Fibroblast of lung (primary cell): ENCODE results near the gene KMT2B. TPM values are rescaled to one million over a fixed set of nuclear protein-coding genes. Genes with fewer than 3 reads are reported as not detected.

Source experiments
- DNase-seq, 2 donors: peaks; one replicate each; pipeline versions ENCODE4 v3.0.0 to v3.0.0-alpha.2; 2010; ENCODE audit warnings: low read depth in 2 of 2
- H2AFZ ChIP-seq: 2 replicates; pipeline ENCODE4 v1.5.1; 2012; ENCODE audit warnings: low read length, control low read depth, inconsistent platforms
- H3K27ac ChIP-seq: 2 replicates; pipeline ENCODE4 v1.5.1; 2011; ENCODE audit warnings: low read length, control low read depth; ENCODE audit not compliant: insufficient read depth
- H3K27me3 ChIP-seq: 2 replicates; pipeline ENCODE4 v1.5.1; 2011; ENCODE audit warnings: mild to moderate bottlenecking, low read length; ENCODE audit not compliant: control insufficient read depth, insufficient read depth
- H3K36me3 ChIP-seq: 2 replicates; pipeline ENCODE4 v1.5.1; 2011; ENCODE audit warnings: low read length; ENCODE audit not compliant: control insufficient read depth, insufficient read depth
- H3K4me1 ChIP-seq: 2 replicates; pipeline ENCODE4 v1.5.1; 2011; ENCODE audit warnings: low read length; ENCODE audit not compliant: control insufficient read depth, insufficient read depth; ENCODE audit errors: extremely low read depth
- H3K4me2 ChIP-seq: 2 replicates; pipeline ENCODE4 v1.5.1; 2011; ENCODE audit warnings: low read length, control low read depth; ENCODE audit not compliant: insufficient read depth; ENCODE audit errors: extremely low read depth
- H3K4me3 ChIP-seq, 4 experiments: fragments of 200-600 bp in 1 of 4; sonication (generic) in 1 of 4; replicated peaks in 1 of 4; 2 replicates each; pipeline ENCODE4 v1.5.1; 2011 to 2016; ENCODE audit warnings: low read length in 4 of 4, low read depth in 3 of 4, mild to moderate bottlenecking in 3 of 4, control low read depth in 2 of 4, inconsistent platforms in 1 of 4, mixed read lengths in 1 of 4; ENCODE audit not compliant: insufficient read depth in 1 of 4; ENCODE audit errors: control extremely low read depth in 1 of 4
- H3K79me2 ChIP-seq: 2 replicates; pipeline ENCODE4 v1.5.1; 2012; ENCODE audit warnings: mild to moderate bottlenecking, low read length, inconsistent platforms; ENCODE audit not compliant: control insufficient read depth, insufficient read depth
- H3K9ac ChIP-seq: 2 replicates; pipeline ENCODE4 v1.5.1; 2011; ENCODE audit warnings: mild to moderate bottlenecking, low read length, control low read depth; ENCODE audit not compliant: insufficient read depth
- H3K9me3 ChIP-seq: 2 replicates; pipeline ENCODE4 v1.5.1; 2012; ENCODE audit warnings: low read depth, low read length; ENCODE audit not compliant: control insufficient read depth, insufficient read depth
- H4K20me1 ChIP-seq: 2 replicates; pipeline ENCODE4 v1.5.1; 2011; ENCODE audit warnings: low read length; ENCODE audit not compliant: control insufficient read depth, insufficient read depth; ENCODE audit errors: extremely low read depth
- EZH2 ChIP-seq: IDR thresholded peaks from 2 replicates; pipeline ENCODE4 v1.5.1; 2012; ENCODE audit warnings: low read length, control low read depth, mild to moderate bottlenecking; ENCODE audit errors: missing control alignments
- polyA plus RNA-seq, 2 donors: library from polyadenylated mRNA; depleted of rRNA in 1 of 2; stranded (reverse) in 1 of 2; unstranded in 1 of 2; fragments of >200 nt; gene quantifications; 2 replicates each; pipeline ENCODE4 v1.2.1, GENCODE V29; 2011 to 2012; ENCODE audit warnings: missing spikeins in 1 of 2
- total RNA-seq: library from RNA; depleted of rRNA; stranded (reverse); fragments of >200 nt; gene quantifications from 2 replicates; pipeline ENCODE4 v1.2.1, GENCODE V29; 2014
- TF ChIP-seq, protein P1 (sequence below), 2 donors: IDR thresholded peaks in 1 of 2; conservative IDR thresholded peaks in 1 of 2; 1 replicate in 1 of 2; 2 replicates in 1 of 2; pipeline ENCODE4 v1.5.1; 2011 to 2012; ENCODE audit warnings: low read length in 2 of 2, control low read depth in 1 of 2, inconsistent platforms in 1 of 2, low read depth in 1 of 2, mild to moderate bottlenecking in 1 of 2

The KMT2B gene
- total and polyA plus RNA-seq, 2 donors (not counting 1 experiment from before 2014, with no cell fraction given): 5.4 to 7.4 TPM

DNA sequence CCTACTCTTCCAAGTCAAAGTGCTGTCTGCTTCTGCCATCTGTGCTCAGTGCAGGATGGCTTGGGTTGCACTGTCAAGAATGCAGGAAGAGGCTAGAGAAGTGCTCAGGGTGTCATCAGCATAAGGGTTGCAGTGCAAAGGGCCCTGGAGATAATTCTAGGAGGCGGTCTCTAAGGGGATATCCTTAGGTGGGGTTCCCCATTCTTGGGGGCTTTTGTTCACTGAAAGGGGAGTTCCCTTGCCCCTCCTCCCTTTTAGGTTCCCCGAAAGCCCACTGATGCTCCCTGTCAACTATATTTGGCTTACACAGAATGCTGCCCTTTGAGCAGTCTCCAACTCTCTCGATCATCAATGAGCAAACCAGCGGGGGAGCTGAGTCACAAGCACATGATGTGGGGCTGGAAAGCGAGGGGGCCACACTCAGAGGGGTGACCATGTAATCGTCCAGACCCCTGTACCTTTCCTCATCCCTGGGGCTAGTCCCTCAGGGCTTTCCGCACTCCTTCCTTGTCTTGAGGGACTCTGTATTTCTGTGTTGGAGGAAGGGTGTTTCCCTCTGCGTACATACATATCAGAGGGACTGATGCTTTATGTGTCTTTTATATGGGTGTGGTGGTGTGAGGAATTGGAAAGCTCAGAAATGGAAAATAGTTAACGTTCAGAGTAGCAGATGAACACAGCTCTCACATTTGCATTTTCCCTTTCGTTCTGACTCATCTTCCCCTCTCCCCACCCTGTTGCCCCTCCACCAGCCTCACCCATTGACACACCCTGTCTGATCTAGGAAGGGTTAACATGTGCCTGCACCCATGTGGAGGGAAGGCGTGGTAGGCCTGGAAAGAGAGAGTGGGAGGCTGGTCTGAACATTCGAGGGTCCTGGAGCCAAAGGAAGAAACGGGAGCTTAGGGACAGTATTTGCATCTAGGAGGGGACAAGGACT lies 6.7 kb upstream of the KMT2B start:
- no peak for TF ChIP-seq EZH2
- TF ChIP-seq, protein P1, sequence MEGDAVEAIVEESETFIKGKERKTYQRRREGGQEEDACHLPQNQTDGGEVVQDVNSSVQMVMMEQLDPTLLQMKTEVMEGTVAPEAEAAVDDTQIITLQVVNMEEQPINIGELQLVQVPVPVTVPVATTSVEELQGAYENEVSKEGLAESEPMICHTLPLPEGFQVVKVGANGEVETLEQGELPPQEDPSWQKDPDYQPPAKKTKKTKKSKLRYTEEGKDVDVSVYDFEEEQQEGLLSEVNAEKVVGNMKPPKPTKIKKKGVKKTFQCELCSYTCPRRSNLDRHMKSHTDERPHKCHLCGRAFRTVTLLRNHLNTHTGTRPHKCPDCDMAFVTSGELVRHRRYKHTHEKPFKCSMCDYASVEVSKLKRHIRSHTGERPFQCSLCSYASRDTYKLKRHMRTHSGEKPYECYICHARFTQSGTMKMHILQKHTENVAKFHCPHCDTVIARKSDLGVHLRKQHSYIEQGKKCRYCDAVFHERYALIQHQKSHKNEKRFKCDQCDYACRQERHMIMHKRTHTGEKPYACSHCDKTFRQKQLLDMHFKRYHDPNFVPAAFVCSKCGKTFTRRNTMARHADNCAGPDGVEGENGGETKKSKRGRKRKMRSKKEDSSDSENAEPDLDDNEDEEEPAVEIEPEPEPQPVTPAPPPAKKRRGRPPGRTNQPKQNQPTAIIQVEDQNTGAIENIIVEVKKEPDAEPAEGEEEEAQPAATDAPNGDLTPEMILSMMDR (conservative IDR thresholded peaks at IDR 0.05 in 1 of 2, IDR thresholded peaks at IDR 0.05 in 1 of 2; ENCODE audit: low read depth in 1 of 2, low read length in 2 of 2): no peak
- Histone ChIP-seq H3K36me3 (no peaks in the 10 kb centered on the region), H3K4me3 (no peak overlapping the region), H3K27me3 (peaks cover 2% of the 10 kb centered on the region), H2AFZ (no peak overlapping the region), H3K9ac (no peak overlapping the region), H3K4me1 (peaks cover 1% of the 10 kb centered on the region), H3K27ac (no peak overlapping the region), H3K4me2 (no peak overlapping the region), H3K9me3 (no peaks in the 10 kb centered on the region), H3K79me2 (no peaks in the 10 kb centered on the region), H4K20me1 (no peaks in the 10 kb centered on the region)
- no peak for DNase-seq

DNA sequence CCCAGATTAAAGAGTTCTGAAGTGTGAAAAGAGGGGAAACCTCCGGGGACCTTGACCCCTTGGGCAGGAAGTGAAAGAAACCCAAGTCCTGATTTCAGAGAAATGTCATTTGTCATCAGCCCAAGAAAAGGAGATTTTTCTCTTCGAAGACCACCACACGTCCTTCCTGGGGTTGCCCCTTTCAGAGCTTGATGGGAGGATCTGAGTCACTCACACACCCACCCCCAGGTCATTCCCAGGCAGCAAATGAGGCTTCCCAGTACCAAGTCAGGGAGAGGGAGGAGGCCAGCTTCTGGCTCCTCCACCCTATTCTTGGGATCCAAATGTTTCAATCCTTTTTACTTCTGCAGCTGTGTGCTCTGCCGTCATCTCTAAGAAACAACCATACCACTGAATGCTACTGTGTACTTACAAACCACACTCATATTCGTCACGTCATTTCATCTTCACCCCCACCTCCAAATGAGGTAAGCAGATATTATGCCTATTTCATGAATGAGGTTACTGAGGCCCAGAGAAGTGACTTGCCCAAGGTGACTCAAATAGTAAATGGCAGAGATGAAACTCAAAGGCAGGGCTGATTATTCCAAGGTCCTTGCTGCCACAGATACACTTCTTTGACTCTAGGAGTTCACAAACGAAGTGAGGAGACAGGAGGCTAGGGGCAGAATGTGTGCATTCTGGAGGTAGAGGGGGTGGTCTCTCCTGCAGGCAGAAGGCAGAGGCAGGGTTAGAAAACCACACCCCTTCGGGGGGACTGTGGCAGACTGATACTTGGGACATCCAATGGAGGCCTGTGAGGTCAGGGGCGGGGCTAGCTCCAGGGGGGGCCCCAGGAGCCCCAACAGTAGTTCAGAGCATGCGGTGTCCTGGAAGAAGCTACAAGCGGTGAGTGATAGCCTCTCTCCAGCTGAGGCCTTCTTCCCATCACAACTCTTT lies 5.0 kb upstream of the KMT2B start:
- H4K20me1 ChIP-seq: no peaks in the 10 kb centered on the region
- no peak for TF ChIP-seq EZH2
- TF ChIP-seq, protein P1 (conservative IDR thresholded peaks at IDR 0.05 in 1 of 2, IDR thresholded peaks at IDR 0.05 in 1 of 2; ENCODE audit: low read depth in 1 of 2, low read length in 2 of 2): no peak
- no peak overlapping the region for H3K4me3 ChIP-seq
- no peaks in the 10 kb centered on the region for H3K9me3 ChIP-seq
- H3K27ac ChIP-seq: no peak overlapping the region
- peaks cover 2% of the 10 kb centered on the region for H3K27me3 ChIP-seq
- H3K4me1 ChIP-seq: peaks cover 3% of the 10 kb centered on the region
- H3K9ac ChIP-seq: no peak overlapping the region
- H3K4me2 ChIP-seq: no peak overlapping the region
- no peak for DNase-seq
- H3K79me2 ChIP-seq: no peaks in the 10 kb centered on the region
- no peaks in the 10 kb centered on the region for H3K36me3 ChIP-seq
- H2AFZ ChIP-seq: no peak overlapping the region

DNA sequence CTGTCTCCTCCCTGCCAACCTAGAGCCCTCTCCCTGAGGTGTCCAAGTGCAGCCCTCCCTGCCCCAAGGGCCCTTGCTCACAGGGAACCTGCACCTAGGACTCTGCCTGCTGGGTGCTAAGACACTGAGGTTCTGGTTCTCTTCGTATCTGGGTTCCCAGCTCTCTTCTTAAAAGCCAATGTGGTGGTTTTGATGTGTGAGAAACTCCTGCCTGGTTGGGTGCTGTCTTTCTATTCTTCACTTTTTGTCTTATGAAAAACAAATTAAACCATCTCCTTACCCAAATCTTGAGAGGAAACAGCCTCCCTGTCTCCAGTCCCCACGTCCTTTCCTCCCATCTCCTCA lies 4.3 kb upstream of the KMT2B start:
- H3K36me3 ChIP-seq: no peaks in the 10 kb centered on the region
- no peak overlapping the region for H2AFZ ChIP-seq
- peaks cover 3% of the 10 kb centered on the region for H3K4me1 ChIP-seq
- H3K4me3 ChIP-seq: no peak overlapping the region
- peaks cover 2% of the 10 kb centered on the region for H3K27me3 ChIP-seq
- H4K20me1 ChIP-seq: no peaks in the 10 kb centered on the region
- H3K4me2 ChIP-seq: no peak overlapping the region
- no peaks in the 10 kb centered on the region for H3K9me3 ChIP-seq
- no peak for DNase-seq
- no peak overlapping the region for H3K27ac ChIP-seq
- TF ChIP-seq EZH2: no peak
- TF ChIP-seq, protein P1 (conservative IDR thresholded peaks at IDR 0.05 in 1 of 2, IDR thresholded peaks at IDR 0.05 in 1 of 2; ENCODE audit: low read depth in 1 of 2, low read length in 2 of 2): no peak
- H3K9ac ChIP-seq: no peak overlapping the region
- peaks cover 3% of the 10 kb centered on the region for H3K79me2 ChIP-seq
